GM19467 (cell line): ENCODE data around the gene RPS24.
"Not testable (repeated sequence)": the region's sequence is repeated elsewhere in the genome, so short reads cannot be mapped to it uniquely, and the experiment has no call there.

Experiments used
- ATAC-seq: cut with Tn5 transposase; IDR thresholded peaks from one replicate; pipeline ENCODE4 v1.9.1; 2021; ENCODE audit warnings: mild to moderate bottlenecking, moderate library complexity; ENCODE audit not compliant: unreplicated experiment

The RPS24 gene

GRCh38 chr10:78047314-78047891 is 13.7 kb downstream of the RPS24 start:
- ATAC-seq = peak; percentile 47

GRCh38 chr10:78049851-78050250 is 16.2 kb downstream of the RPS24 start:
- no peak for ATAC-seq

GRCh38 chr10:78053211-78053868 is 19.7 kb downstream of the RPS24 start:
- no peak for ATAC-seq

- no peak for ATAC-seq
These were observed 24.9 kb downstream of the RPS24 start for GRCh38 chr10:78058562-78058961.

GRCh38 chr10:78059906-78060702 is 26.4 kb downstream of the RPS24 start:
- ATAC-seq = no peak

GRCh38 chr10:78062296-78062695 is 28.6 kb downstream of the RPS24 start:
- no peak for ATAC-seq

GRCh38 chr10:78063236-78063635 is 29.6 kb downstream of the RPS24 start:
- no peak for ATAC-seq

GRCh38 chr10:78064919-78065318 is 31.3 kb downstream of the RPS24 start:
- ATAC-seq = not testable (repeated sequence)

GRCh38 chr10:78065611-78066010 is 31.9 kb downstream of the RPS24 start:
- ATAC-seq = no peak

GRCh38 chr10:78066012-78066411 is 32.3 kb downstream of the RPS24 start:
- ATAC-seq = no peak

- no peak for ATAC-seq
These were observed 33.2 kb downstream of the RPS24 start for GRCh38 chr10:78066728-78067430.

- ATAC-seq = no peak
These were observed 35.5 kb downstream of the RPS24 start for GRCh38 chr10:78069151-78069550.

- not testable (repeated sequence) for ATAC-seq
These were observed 36.4 kb downstream of the RPS24 start for GRCh38 chr10:78070064-78070463.

GRCh38 chr10:78070726-78071125 is 37.1 kb downstream of the RPS24 start:
- ATAC-seq = no peak

GRCh38 chr10:78071140-78071856 is 37.6 kb downstream of the RPS24 start:
- ATAC-seq = no peak

GRCh38 chr10:78071857-78072179 is 38.2 kb downstream of the RPS24 start:
- ATAC-seq = no peak

GRCh38 chr10:78072504-78072903 is 38.8 kb downstream of the RPS24 start:
- ATAC-seq = no peak

GRCh38 chr10:78075806-78076205 is 42.1 kb downstream of the RPS24 start:
- ATAC-seq = not testable (repeated sequence)

GRCh38 chr10:78078539-78079330 is 45.1 kb downstream of the RPS24 start:
- no peak for ATAC-seq

- no peak for ATAC-seq
These were observed 45.7 kb downstream of the RPS24 start for GRCh38 chr10:78079411-78079810.
